IPS-20b (cell line): ENCODE measurements around the gene PAPLN.
"Not testable (repeated sequence)": the region's sequence is repeated elsewhere in the genome, so short reads cannot be mapped to it uniquely, and the experiment has no call there.

Source experiments
- H3K27ac ChIP-seq: one replicate; pipeline ENCODE4 v1.5.1; 2013; ENCODE audit warnings: low read length
- H3K27me3 ChIP-seq: 2 replicates; pipeline ENCODE4 v1.6.1; 2013; ENCODE audit warnings: mild to moderate bottlenecking, low read length, inconsistent platforms; ENCODE audit not compliant: insufficient read depth
- H3K36me3 ChIP-seq: 2 replicates; pipeline ENCODE4 v1.6.1; 2013; ENCODE audit warnings: low read depth, mild to moderate bottlenecking, inconsistent platforms, low read length, moderate library complexity; ENCODE audit not compliant: insufficient read depth
- H3K4me1 ChIP-seq: 2 replicates; pipeline ENCODE4 v1.6.1; 2013; ENCODE audit warnings: mild to moderate bottlenecking, control low read depth, inconsistent platforms, low read length, moderate library complexity; ENCODE audit not compliant: insufficient read depth
- H3K4me3 ChIP-seq: 2 replicates; pipeline ENCODE4 v1.5.1; 2013; ENCODE audit warnings: mild to moderate bottlenecking, low read length, inconsistent platforms
- H3K9ac ChIP-seq: 2 replicates; pipeline ENCODE4 v1.6.1; 2013; ENCODE audit warnings: low read depth, mild to moderate bottlenecking, inconsistent platforms, low read length, moderate library complexity
- H3K9me3 ChIP-seq: 2 replicates; pipeline ENCODE4 v1.6.1; 2013; ENCODE audit warnings: mild to moderate bottlenecking, low read depth, low read length, inconsistent platforms; ENCODE audit not compliant: insufficient read depth

PAPLN gene

GRCh38 chr14:73287071-73287470 lies 49.8 kb downstream of the PAPLN start:
- H3K27ac ChIP-seq, result peak overlapping the region; percentile 54
- no peaks in the 10 kb centered on the region for H3K9me3 ChIP-seq
- peaks cover 59% of the 10 kb centered on the region for H3K4me1 ChIP-seq
- H3K36me3 ChIP-seq, result peaks cover 22% of the 10 kb centered on the region
- no peaks in the 10 kb centered on the region for H3K27me3 ChIP-seq
- peak overlapping the region; percentile 61 for H3K4me3 ChIP-seq
- peak overlapping the region; percentile 63; the same call in 1 of the 2 replicates for H3K9ac ChIP-seq

DNA sequence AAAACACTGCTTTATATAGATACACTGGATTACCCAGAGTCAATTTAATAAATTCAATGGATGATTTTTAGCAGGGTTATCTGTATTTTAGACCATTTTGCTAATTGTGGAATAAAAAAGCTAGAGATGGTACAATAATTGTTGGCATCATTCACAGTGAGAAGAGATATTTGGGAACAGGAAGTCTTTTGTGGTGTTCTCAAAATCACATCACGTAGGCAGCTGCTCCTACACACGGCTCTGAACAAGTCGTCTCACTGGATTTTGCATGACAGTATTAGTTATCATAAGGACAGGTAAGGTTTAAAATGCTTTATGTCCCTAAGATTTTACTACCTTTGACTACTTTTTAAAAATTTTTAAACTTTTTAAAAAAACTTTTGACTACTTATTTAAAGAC lies 52.0 kb downstream of the PAPLN start:
- H3K9ac ChIP-seq, result no peak overlapping the region
- H3K27me3 ChIP-seq, result no peaks in the 10 kb centered on the region
- H3K9me3 ChIP-seq, result no peaks in the 10 kb centered on the region
- peak overlapping the region; percentile 37 for H3K27ac ChIP-seq
- peaks cover 45% of the 10 kb centered on the region for H3K4me1 ChIP-seq
- H3K4me3 ChIP-seq, result no peak overlapping the region
- peaks cover 22% of the 10 kb centered on the region for H3K36me3 ChIP-seq

- H3K9me3 ChIP-seq, result no peaks in the 10 kb centered on the region
- H3K27me3 ChIP-seq, result no peaks in the 10 kb centered on the region
- H3K9ac ChIP-seq, result no peak overlapping the region
- H3K4me3 ChIP-seq, result no peak overlapping the region
- peaks cover 22% of the 10 kb centered on the region for H3K36me3 ChIP-seq
- peak overlapping the region; percentile 61 for H3K27ac ChIP-seq
- H3K4me1 ChIP-seq, result peaks cover 42% of the 10 kb centered on the region
Observed at GRCh38 chr14:73289729-73290128, 52.4 kb downstream of the PAPLN start.

- Histone ChIP-seq H3K36me3 (peaks cover 17% of the 10 kb centered on the region), H3K9ac (no peak overlapping the region), H3K27me3 (no peaks in the 10 kb centered on the region), H3K27ac (peak overlapping the region; percentile 61), H3K4me1 (peaks cover 40% of the 10 kb centered on the region), H3K9me3 (no peaks in the 10 kb centered on the region), H3K4me3 (no peak overlapping the region)
Observed at GRCh38 chr14:73290279-73290678, 53.0 kb downstream of the PAPLN start.

DNA sequence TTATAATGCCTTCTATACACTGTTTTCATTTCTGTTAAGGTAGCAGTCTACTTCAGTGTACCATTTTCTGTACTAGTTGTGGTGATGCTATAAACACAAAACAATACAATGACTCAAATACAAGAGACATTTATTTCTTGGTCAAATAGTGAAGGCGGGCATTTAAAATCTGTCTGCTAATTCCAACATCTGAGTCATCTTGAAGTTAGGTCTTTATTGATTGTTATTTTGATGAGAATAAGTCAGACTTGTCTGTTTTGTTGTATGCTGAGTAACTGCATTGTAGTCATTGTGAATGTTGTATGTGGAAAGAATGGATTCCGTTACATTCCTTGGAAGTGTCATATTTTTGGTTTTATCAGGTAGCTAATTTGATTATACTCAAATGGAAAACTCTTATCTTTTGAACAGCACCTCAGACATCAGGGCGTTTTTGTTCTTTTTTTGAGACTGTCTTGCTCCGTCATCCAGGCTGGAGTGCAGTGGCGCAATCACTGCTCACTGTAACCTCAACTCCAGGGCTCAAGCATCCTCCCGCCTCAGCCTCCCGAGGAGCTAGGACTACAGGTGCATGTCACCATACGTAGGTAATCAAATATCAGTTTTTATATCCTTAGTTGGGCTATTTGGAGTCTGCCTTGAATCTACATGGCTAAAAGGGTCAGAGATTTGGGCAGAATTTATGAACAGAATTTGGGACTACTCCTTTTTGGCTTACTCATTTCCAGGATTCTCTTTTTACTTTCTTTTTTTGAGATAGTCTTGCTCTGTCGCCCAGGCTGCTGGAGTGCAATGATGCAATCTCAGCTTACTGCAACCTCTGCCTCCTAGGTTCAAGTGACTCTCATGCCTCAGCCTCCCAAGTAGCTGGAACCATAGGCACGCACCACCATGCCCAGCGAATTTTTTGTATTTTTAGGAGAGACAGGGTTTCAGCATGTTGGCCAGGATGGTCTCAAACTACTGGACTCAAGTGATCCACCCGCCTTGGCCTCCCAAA lies 56.8 kb downstream of the PAPLN start:
- H3K9me3 ChIP-seq, result no peaks in the 10 kb centered on the region

DNA sequence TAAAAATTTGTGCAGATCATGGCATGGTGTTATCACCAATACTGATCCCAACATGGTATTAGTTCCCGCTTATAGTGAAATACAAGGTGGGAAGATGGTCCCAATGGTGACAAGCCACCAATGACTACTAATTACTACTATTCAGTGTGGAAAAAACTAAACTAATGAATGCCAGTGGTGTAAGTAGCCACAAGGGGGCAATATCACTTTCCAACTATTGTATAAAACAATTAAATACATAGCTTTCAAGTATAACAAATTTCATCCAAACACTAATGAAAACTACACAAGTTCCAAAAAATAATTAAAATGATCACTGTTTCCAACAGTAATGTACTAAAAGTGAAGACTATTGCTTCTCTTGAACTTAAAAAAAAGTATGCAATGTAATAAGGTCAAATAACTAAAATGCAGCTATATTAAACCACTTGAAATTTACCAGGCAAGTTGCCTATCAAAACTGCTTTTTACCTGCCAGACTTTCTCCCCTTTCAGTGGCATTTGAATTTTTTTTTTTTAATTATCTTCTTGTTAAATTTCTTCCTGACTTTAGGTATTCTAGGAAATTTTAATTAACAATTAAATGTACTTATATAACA lies 58.0 kb downstream of the PAPLN start:
- H3K4me3 ChIP-seq, result no peak overlapping the region
- H3K27ac ChIP-seq, result no peak overlapping the region
- no peak overlapping the region for H3K9ac ChIP-seq
- peaks cover 6% of the 10 kb centered on the region for H3K4me1 ChIP-seq
- H3K36me3 ChIP-seq, result peaks cover 17% of the 10 kb centered on the region
- no peaks in the 10 kb centered on the region for H3K9me3 ChIP-seq
- no peaks in the 10 kb centered on the region for H3K27me3 ChIP-seq

More for the DNA sequence above, 56.8 kb downstream of the PAPLN start:
- H3K9ac ChIP-seq, result no peak overlapping the region
- H3K4me3 ChIP-seq, result no peak overlapping the region
- H3K27ac ChIP-seq, result no peak overlapping the region
- peaks cover 18% of the 10 kb centered on the region for H3K4me1 ChIP-seq
- H3K27me3 ChIP-seq, result no peaks in the 10 kb centered on the region
- peaks cover 17% of the 10 kb centered on the region for H3K36me3 ChIP-seq

GRCh38 chr14:73305499-73305898 lies 68.2 kb downstream of the PAPLN start:
- Histone ChIP-seq H3K9me3 (no peaks in the 10 kb centered on the region), H3K27me3 (no peaks in the 10 kb centered on the region), H3K4me1 (no peaks in the 10 kb centered on the region), H3K9ac (no peak overlapping the region), H3K36me3 (no peaks in the 10 kb centered on the region), H3K4me3 (no peak overlapping the region), H3K27ac (no peak overlapping the region)

DNA sequence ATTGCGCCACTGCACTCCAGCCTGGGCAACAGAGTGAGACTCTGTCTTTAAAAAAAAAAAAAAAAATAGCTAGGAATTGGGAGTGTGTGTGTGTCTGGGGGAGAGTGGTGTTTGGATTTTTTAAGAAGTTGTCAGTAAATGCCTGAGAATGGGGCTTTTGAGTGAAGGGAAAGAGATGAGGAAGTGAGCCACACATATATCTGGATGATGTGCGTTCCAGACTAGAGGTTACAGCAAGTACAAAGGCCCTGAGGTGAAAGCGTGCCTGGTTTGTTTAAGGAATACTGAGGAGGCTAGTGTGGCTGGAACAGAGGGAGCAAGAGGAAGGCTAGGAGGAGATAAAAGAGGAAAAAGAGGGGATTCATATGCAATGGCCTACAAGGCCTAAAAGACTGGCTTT lies 70.0 kb downstream of the PAPLN start:
- H3K4me3 ChIP-seq, result no peak overlapping the region
- H3K27me3 ChIP-seq, result no peaks in the 10 kb centered on the region
- H3K9me3 ChIP-seq, result no peaks in the 10 kb centered on the region
- no peak overlapping the region for H3K27ac ChIP-seq
- no peak overlapping the region for H3K9ac ChIP-seq
- H3K36me3 ChIP-seq, result no peaks in the 10 kb centered on the region
- H3K4me1 ChIP-seq, result no peaks in the 10 kb centered on the region

DNA sequence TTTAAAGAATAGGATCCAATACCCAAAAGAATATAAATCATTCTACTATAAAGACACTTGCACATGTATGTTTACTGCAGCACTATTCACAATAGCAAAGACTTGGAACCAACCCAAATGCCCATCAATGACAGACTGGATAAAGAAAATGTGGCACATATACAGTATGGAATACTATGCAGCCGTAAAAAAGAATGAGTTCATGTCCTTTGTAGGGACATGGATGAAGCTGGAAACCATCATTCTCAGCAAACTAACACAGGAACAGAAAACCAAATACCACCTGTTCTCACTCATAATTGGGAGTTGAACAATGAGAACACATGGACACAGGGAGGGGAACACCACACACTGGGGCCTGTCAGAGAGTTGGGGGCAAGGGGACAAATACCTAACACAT lies 71.9 kb downstream of the PAPLN start:
- not testable (repeated sequence) for H3K27ac ChIP-seq, H3K9ac ChIP-seq, H3K9me3 ChIP-seq, H3K4me3 ChIP-seq, H3K27me3 ChIP-seq, H3K4me1 ChIP-seq, H3K36me3 ChIP-seq

DNA sequence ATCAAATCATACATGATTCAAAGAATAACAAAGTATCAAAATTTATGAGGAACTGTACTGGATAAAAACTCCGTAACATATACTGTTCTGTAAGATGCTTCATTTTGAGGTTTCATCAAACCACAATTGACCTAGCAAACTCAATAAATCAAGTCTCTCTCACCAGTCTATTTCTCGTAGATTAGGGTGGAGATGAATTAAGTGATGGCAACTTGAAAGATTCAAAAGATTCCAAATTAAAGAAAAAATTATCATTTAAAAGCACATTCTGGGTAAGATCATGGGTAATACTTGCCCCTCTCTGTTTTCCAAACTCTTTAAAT lies 74.4 kb downstream of the PAPLN start:
- Histone ChIP-seq H3K4me1 (peaks cover 4% of the 10 kb centered on the region; the same call in 1 of the 2 replicates), H3K27ac (no peak overlapping the region), H3K9me3 (no peaks in the 10 kb centered on the region), H3K9ac (no peak overlapping the region), H3K4me3 (no peak overlapping the region), H3K36me3 (no peaks in the 10 kb centered on the region), H3K27me3 (no peaks in the 10 kb centered on the region)

DNA sequence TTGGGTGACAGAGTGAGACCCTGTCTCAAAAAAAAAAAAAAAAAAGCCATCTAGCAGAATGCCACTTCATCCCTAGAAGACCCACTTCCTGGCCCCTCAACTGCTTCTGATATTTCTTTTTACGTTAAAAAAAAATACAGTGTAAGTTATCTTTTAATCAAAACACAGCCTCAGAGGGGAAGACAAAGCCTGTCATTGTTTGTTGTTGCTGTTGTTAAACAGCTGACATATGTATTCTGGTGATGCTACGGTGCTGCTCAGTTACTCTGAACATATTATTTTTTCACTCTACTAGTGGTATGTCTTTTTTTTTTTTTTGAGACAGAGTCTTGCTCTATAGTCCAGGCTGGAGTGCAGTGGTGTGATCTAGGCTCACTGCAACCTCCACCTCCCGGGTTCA lies 75.4 kb downstream of the PAPLN start:
- H3K4me3 ChIP-seq, result no peak overlapping the region
- H3K27ac ChIP-seq, result no peak overlapping the region
- H3K9ac ChIP-seq, result no peak overlapping the region
- H3K27me3 ChIP-seq, result no peaks in the 10 kb centered on the region
- H3K9me3 ChIP-seq, result no peaks in the 10 kb centered on the region
- H3K36me3 ChIP-seq, result no peaks in the 10 kb centered on the region
- H3K4me1 ChIP-seq, result peaks cover 5% of the 10 kb centered on the region; the same call in 1 of the 2 replicates

GRCh38 chr14:73313151-73313550 lies 75.8 kb downstream of the PAPLN start:
- Histone ChIP-seq H3K27me3 (no peaks in the 10 kb centered on the region), H3K4me1 (peaks cover 5% of the 10 kb centered on the region; the same call in 1 of the 2 replicates), H3K27ac (no peak overlapping the region), H3K4me3 (no peak overlapping the region), H3K36me3 (no peaks in the 10 kb centered on the region), H3K9me3 (no peaks in the 10 kb centered on the region), H3K9ac (no peak overlapping the region)
